HG03378 (cell line): ENCODE results near the gene ANKRD10.

Experiments
- ATAC-seq: cut with Tn5 transposase; IDR thresholded peaks from one replicate; pipeline ENCODE4 v1.9.1; 2021; ENCODE audit warnings: mild to moderate bottlenecking, moderate library complexity; ENCODE audit not compliant: unreplicated experiment

The ANKRD10 gene

GRCh38 chr13:110834572-110834971 is 80.3 kb downstream of the ANKRD10 start:
- no peak for ATAC-seq

DNA sequence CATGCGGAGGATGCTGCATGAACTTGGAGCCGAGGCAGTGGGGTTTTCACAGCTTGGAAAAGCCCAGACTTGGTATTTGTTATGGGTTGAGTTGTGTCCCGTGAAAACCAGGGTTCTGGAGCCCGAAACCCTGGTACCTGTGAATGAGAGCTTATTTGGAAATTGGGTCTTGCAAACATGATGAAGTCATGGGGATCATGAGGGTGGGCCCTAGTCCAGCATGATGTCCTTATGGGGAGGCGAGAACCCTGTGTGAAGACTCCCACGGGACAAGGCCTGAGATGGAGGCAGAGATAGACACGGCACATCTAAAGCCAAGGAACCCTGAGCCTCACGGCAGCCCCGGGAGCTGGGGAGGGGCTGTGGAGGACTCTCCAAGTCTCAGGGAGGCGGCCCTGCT is 82.3 kb downstream of the ANKRD10 start:
- no peak for ATAC-seq

DNA sequence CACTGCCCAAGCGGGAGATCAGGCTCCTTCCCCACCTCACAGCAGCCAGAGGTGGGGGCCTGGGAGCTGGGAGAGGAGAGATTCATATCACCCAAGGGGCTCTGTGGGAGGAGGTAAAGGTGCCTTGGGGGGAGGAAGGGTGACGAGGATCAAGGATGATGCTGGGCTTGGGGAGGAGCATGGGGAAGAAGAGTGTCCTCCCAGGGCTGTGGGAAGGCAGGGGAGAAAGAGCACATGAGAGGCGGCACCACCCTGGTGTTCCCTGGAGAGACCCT is 82.7 kb downstream of the ANKRD10 start:
- ATAC-seq = no peak

DNA sequence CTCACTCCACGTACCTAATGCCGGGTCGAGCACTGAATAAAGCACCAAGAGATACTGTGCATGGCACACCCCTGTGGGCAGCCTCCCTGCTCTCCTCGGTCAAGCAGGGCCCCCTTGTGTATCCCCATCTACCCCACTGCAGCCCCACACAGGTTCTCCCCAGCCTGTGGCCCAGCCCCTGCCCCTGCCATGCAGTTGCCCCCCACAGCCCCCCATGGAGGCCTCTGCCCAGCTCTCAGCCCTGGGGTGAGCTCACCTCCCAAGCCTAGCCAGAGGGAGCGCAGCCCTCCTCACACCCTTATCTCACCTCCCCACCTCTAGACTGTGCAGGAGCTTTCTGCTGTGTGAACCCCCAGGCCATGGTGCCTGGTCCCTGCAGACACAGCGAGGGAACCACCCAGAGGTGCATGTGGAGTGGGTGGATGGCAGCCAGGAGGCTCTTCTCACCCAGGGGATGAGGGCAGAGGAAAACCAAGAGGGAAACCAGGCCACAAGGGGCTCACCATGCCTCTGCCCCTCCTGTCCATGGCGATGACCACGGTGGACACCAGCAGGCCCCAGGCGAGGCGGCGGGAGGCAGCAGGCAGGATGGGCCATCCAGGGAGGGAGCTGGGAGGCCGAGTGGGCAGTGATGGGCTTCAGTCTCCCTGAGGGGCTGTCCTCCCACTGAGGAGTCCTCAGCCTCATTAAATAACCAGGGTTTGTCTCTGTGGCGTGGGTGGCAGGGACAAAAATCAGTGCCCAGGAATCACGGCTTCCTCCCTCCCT is 83.2 kb downstream of the ANKRD10 start:
- ATAC-seq = no peak

DNA sequence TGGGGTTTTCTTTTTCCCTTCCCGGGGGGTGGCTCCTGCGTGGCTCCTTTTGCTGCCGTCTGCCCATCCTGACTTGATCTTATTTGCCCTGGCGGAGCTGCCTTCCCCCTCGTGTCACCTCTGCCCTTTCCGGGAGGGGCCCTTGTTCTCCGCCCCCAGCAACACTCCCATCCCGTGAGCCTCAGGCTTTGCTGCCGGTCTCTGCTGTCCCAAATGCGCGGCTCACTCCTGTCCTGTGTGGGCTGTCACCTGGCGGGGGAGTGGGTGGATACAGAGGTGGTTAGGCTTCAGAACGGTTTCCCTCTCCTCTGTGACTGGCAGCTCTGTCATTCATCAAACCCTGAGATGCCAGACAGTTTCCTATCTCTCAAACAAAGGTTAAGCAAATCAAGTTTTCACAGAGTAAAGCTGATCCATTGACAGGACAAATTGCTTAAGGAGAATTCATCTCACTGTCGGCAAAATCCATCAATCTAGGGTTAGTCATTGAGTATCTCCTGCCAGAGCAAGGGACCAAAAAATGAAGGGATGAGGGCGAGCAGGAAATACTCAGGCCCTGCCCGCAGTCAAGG is 84.0 kb downstream of the ANKRD10 start:
- no peak for ATAC-seq

DNA sequence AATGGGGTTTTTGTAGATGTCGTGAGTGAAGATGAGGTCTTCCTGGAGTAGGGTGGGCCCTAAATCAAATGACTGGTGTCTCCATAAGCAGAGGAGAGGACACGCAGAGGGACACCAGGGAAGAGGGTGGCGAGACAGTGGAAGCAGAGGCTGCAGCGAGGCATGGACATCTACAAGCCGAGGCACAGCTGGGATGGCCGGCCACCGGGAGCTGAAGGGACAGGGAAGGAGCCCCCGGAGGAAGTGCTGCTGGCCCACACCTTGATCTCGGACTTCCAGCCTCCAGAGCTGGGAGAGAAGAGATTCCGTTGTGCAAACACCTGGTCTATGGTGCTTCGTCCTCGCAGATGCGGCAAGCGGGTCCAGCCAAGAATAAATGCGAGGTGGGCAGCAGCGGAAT is 84.5 kb downstream of the ANKRD10 start:
- no peak for ATAC-seq

DNA sequence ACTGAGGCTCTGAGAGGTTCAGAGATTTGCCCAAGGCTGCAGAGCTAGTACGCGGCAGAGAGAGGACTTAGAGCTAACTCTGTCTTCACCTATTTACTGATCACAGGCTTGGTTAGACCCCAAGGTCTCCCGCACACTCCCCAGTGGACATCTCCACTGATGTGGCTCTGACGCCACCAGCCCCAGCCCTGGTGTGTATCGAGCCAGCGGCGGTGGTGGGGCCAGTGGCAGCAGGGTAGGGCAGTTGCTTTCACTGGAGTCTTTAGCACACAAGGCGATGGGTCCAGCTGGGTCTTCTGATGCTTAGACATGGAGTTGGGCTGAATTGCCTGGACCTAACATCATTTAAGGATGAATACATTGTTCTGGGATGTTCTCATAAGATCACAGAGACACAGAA is 85.4 kb downstream of the ANKRD10 start:
- ATAC-seq = no peak

GRCh38 chr13:110828705-110829104 is 86.2 kb downstream of the ANKRD10 start:
- ATAC-seq = no peak
